NOMO-1 treated with dmso at 0.1 percent for 144 hours (cell line): ENCODE measurements around the gene MEIKIN.
"Not testable (repeated sequence)": the region's sequence is repeated elsewhere in the genome, so short reads cannot be mapped to it uniquely, and the experiment has no call there.

ENCODE experiments used
- DNase-seq: peaks from one replicate; lab custom pipeline; 2025; ENCODE audit not compliant: unreplicated experiment; lab: John Stamatoyannopoulos, UW

The MEIKIN gene

DNA sequence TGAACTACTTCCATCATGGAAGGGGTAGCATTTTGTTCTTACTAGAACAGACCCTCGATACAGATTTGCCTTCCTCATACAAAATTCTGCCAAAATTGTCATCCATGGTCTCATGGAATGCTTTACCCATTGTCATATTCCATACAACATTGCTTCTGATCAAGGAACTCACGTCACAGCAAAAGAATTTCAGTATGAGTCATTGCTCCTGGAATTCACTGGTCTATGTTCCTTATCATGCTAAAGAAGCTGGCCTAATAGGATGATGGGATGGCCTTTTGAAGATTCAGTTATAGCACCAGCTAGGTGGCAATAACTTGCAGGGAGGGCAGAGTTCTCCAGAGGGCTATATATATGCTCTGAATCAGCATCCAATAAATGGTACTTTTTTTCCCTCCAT is 130.5 kb downstream of the MEIKIN start:
- no peak for DNase-seq

DNA sequence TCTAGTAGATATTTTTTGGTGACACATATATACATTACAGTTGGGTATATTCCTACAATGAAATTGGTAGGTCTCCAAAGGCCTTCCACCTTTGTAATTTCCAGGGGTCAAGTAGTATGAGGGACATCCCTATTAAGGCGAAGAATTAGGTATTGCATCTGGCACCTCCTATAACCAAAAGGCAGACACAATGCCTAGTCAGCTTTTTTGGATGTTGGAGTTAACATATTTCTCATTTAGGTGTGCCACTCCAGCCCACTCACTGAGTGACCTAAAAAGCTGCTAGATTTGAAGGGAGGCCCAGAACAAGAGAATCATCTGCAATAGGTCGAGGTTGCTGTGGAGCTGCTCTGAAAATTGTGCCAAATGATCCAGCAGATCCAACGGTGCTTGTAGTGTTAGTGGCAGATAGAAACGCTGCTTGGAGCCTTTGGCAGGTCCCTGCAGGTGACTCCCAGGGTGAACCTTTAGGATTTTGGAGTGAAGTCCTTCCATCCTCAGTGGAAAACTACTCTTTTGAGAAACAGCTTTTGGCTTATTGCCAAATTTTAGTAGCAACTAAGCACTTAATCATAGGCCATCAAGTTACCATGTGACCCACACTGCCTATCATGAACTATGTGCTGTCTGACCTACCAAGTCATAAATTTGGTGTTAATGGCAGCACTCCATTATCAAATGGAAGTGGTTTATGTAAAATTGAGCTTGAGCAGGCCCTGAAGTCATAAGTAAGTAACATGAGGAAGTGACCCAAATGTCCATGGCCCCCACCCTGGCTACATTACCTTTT is 132.9 kb downstream of the MEIKIN start:
- no peak for DNase-seq

GRCh38 chr5:131810510-131811249 is 134.8 kb downstream of the MEIKIN start:
- peak; percentile 12 for DNase-seq

DNA sequence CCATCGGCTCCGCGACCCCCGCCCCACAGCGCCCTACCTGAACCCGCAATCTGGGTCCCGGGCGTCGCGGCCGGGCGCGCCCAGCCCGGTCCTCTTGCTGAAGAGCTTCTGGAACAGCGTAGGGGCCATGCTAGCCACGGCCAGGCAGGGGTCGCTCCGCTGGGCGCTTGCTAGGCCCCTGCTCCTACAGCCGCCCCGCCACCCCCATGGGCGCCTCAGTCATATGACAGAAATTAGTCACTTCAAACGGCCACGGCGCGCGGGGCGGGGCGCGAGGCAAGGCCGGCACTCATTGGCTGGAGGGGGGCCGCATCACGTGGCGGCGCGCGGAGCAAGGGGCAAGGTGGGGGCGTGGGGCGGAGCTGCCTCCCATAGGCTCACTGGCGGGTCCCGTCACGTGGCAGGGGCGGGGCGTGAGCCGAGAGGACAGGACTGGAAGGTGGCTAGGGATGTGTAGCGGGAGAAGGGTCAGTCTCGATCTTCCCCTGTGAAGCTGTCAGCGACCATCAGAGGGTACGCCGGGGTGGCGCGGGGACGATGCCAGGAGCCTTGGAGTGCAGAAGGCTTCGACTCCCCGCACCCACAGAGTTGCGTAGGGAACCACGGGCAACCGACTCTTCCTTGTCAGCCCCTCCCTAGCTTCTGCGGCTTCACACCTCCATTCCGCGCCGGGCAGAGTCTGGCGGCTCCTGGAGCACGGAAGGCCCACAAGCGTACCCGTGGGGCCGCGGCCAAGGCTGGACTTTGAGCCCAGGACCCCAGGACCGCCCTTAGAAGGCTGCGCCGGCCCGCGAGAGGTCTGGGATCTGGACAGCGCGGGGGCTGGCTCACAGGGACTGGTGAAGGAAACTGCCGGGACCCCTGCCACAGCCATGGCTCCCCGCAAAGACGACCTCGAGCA is 148.4 kb downstream of the MEIKIN start, which contains the start of gene FNIP1:
FNIP1 (minus strand) TSS at position 225 of the 901 bp plus-strand sequence; CDS start at position 129, 96 bp downstream.
- peak; percentile 96 for DNase-seq

GRCh38 chr5:131795879-131796792 is 149.3 kb downstream of the MEIKIN start:
- no peak for DNase-seq

- DNase-seq = no peak
Measured at GRCh38 chr5:131795228-131795627, 150.2 kb downstream of the MEIKIN start.

- DNase-seq = no peak
Measured at GRCh38 chr5:131794586-131794985, 150.9 kb downstream of the MEIKIN start.

GRCh38 chr5:131792896-131793295 is 152.6 kb downstream of the MEIKIN start:
- DNase-seq = no peak

DNA sequence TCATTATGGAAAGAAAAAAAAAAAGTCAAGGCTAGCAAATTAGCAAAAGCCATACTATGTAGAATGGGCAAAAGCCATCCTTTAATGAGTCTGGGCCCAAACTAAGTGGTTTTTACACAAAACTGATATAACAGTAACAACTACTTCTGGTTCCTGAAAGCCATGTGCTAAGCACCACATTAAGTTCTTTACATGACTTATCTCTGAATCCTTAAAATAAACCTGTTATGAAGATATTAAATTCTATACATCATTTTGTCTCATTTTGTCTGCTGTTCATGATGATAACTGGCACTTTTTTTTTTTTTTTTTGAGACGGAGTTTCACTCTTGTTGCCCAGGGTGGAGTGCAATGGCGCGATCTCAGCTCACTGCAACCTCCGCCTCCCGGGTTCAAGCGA is 153.6 kb downstream of the MEIKIN start:
- DNase-seq = no peak

GRCh38 chr5:131790550-131790949 is 154.9 kb downstream of the MEIKIN start:
- no peak for DNase-seq

- DNase-seq = no peak
Measured at GRCh38 chr5:131789765-131790164, 155.7 kb downstream of the MEIKIN start.

GRCh38 chr5:131787736-131788135 is 157.7 kb downstream of the MEIKIN start:
- DNase-seq = no peak

DNA sequence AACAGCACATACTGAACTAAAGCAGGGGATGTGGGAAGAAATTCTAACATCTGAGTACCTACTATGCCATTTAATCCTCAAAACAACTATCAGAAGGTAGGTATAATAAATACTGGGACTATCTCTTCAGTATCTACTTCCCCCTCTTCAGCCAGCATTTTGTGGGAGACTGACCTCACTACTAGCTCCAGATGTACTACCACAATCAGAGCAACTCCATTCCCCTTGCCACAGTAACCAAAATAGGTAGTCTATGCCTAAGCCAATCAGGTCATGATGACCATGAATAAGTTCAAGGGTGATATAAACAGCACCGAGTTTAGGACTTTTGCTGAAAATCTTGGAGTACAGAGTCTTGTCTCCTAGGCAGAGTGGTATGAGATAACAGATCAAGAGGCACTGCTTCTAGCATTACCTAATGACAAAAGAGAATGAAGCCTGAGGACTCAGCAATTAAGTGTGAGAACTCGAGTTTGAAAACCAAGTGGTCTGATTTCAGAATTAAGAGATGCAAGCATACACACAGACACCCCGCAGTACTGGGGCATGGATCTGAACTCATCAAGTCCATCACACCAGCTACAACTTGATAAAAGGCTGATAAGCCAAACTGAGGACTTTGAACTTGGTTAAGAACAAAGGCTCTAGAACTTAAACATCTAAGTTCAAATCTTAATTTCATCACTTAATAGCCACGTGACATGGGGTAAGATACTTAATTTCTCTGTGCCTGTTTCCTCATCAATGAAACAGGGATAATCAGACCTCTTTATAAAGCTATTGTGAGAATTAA is 158.4 kb downstream of the MEIKIN start:
- DNase-seq = no peak

GRCh38 chr5:131786036-131786435 is 159.4 kb downstream of the MEIKIN start:
- DNase-seq = no peak

- no peak for DNase-seq
Measured at GRCh38 chr5:131783874-131784273, 161.6 kb downstream of the MEIKIN start.

DNA sequence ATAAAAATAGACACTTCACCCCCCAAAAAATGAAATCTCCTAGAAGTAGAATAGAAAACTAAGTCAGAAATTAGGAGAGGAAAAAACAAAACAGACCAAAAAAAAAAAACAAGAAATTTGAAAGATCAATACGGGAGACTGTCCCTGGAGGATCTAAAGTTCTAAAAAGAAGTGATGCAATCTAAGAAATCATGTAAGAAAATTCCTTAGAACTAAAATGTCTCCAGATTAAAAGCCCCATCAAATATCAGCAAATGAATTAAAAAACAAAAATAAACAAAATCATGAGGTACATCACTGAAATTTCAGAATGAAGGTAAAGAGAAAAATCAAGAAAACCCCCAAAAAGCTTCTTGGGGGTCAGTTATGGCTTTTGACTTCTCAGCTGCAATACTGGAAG is 162.1 kb downstream of the MEIKIN start:
- no peak for DNase-seq

GRCh38 chr5:131782717-131783116 is 162.7 kb downstream of the MEIKIN start:
- no peak for DNase-seq

- DNase-seq = not testable (repeated sequence)
Measured at GRCh38 chr5:131778141-131778540, 167.3 kb downstream of the MEIKIN start.

DNA sequence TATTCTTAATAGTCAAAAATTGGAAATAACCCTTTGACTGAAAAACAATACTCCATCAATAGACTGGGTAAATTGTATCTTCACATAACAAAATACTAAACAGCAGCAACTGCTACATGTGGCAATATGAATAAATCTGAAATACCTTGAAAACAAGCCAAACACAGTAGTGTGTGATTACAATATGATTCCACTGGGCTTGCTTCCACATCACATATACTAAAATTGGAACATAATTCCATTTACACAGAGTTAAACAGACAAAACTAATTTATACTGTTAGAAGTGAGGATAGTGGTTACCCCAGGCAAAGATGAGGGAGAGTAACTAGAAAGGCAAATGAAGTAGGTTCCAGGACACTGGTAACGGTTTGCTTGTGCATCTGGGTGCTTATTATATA is 169.0 kb downstream of the MEIKIN start:
- no peak for DNase-seq
